ENCODE measurements around the gene NIT1. TPM values are rescaled to one million over a fixed set of nuclear protein-coding genes. Genes with fewer than 3 reads are reported as not detected.
A peak's percentile ranks its signal among the peaks of the same experiment; 100 is the strongest.

Gene NIT1
- total and polyA plus RNA-seq, 2 of the 8 experiments (the other 6 are each of a cell fraction or from before 2014, with no cell fraction given) = 33.0 to 40.4 TPM

GRCh38 chr1:161132410-161133219 lies 14.7 kb downstream of the NIT1 start, which contains the start of gene DEDD:
DEDD (minus strand) TSS chr1:161132667; CDS start chr1:161124462, 8,205 bp downstream.
- Histone ChIP-seq H3K79me2 (ENCODE audit: control insufficient read depth in 1 of 2, insufficient read depth in 2 of 2, low read length in 2 of 2) (peaks cover 0 to 49% of the 10 kb centered on the region in 2 experiments; a peak in 3 of 4 replicates), H3K4ac (replicated peaks; ENCODE audit: insufficient read length, low read depth, low read length) (peak within 1 kb of the TSS; percentile 58), H3K27me3 (replicated peaks in 1 of 4; ENCODE audit: control insufficient read depth in 3 of 4, extremely low read depth in 1 of 4, insufficient read depth in 3 of 4, low read length in 3 of 4) (no peaks in the 10 kb centered on the region), H3K79me1 (ENCODE audit: low read depth, low read length) (peaks cover 9% of the 10 kb centered on the region), H2BK12ac (ENCODE audit: low read depth, low read length) (peak within 1 kb of the TSS; percentile 91; the same call in 1 of the 2 replicates), H2BK5ac (ENCODE audit: low read depth, low read length) (peak within 1 kb of the TSS; percentile 88), H3K4me2 (ENCODE audit: insufficient read depth in 1 of 2, low read depth in 2 of 2, low read length in 2 of 2) (peak within 1 kb of the TSS; percentile 78), H2BK120ac (replicated peaks; ENCODE audit: low read depth, low read length) (no peak within 1 kb of the TSS), H2BK15ac (ENCODE audit: low read length) (0 out of 2 replicates have a peak within 1 kb of the TSS, but pooled peaks have one; percentile 81), H2AFZ (ENCODE audit: low read length) (peak within 1 kb of the TSS; percentile 51; the same call in 1 of the 2 replicates), H3K23ac (ENCODE audit: insufficient read length) (no peak within 1 kb of the TSS), H2BK20ac (ENCODE audit: low read length) (no peak within 1 kb of the TSS), H3K9me3 (ENCODE audit: insufficient read depth in 2 of 2, low read depth in 1 of 2, low read length in 1 of 2) (no peaks in the 10 kb centered on the region), H3K27ac (ENCODE audit: low read depth, low read length) (peak within 1 kb of the TSS; percentile 95), H4K5ac (ENCODE audit: insufficient read length, low read depth, low read length) (peak within 1 kb of the TSS; percentile 79), H3K4me1 (replicated peaks in 1 of 4; ENCODE audit: control insufficient read depth in 3 of 4, insufficient read depth in 4 of 4, low read length in 3 of 4) (no peaks in the 10 kb centered on the region; a peak in 1 of 7 replicates), H3K4me3 (ENCODE audit: extremely low read depth in 1 of 4, insufficient read depth in 2 of 4, low read depth in 3 of 4, low read length in 4 of 4) (peak within 1 kb of the TSS; percentile 71 to 97 (median 84)), H3K23me2 (ENCODE audit: low read depth, low read length) (peaks cover 9% of the 10 kb centered on the region), H4K91ac (replicated peaks; ENCODE audit: insufficient read length, low read length) (peak within 1 kb of the TSS; percentile 61), H3K18ac (ENCODE audit: extremely low read depth, low read length) (peak within 1 kb of the TSS; percentile 55), H3K36me3 (ENCODE audit: control insufficient read depth in 2 of 4, insufficient read depth in 4 of 4, low read length in 3 of 4) (peaks cover 0 to 20% (median 5%) of the 10 kb centered on the region in 4 experiments; a peak in 4 of 8 replicates), H4K8ac (ENCODE audit: extremely low read depth, insufficient read depth, low read length) (peak within 1 kb of the TSS; percentile 95), H3K9ac (replicated peaks in 1 of 4; ENCODE audit: extremely low read depth in 1 of 4, low read depth in 3 of 4, low read length in 3 of 4) (peak within 1 kb of the TSS; percentile 75 to 95 (median 84)), H2AK5ac (ENCODE audit: low read depth, low read length) (no peak within 1 kb of the TSS), H4K20me1 (replicated peaks in 1 of 2; ENCODE audit: control insufficient read depth in 1 of 2, insufficient read depth in 2 of 2, low read length in 2 of 2) (peaks cover 2 to 4% of the 10 kb centered on the region in 2 experiments), H3K14ac (ENCODE audit: insufficient read length) (peak within 1 kb of the TSS; percentile 23), H3K56ac (replicated peaks; ENCODE audit: insufficient read length, low read depth, low read length) (peak within 1 kb of the TSS; percentile 43)
- POLR2A ChIA-PET (ENCODE audit: partially characterized antibody) = interaction anchor here (0.6 to 9.6 kb wide), 25 partner anchors 9 to 221 kb away, joined by 3 to 130 read pairs (median 5); partner anchors contain the start of genes ADAMTS4, B4GALT3, F11R and KLHDC9
- CTCF ChIA-PET (ENCODE audit: partially characterized antibody) = interaction anchor here (1.3 to 2.7 kb wide), 4 partner anchors 22 to 34 kb away, joined by 3 to 10 read pairs (median 6); partner anchors contain the start of genes PPOX and UFC1
- DNase-seq (ENCODE audit: low read depth in 1 of 2, low spot score in 2 of 2) = peak; percentile 90 to 96
- no peak for FAIRE-seq
- WGBS, 2 experiments (ENCODE audit: extremely low coverage in 1 of 2, insufficient coverage in 1 of 2, insufficient read length in 1 of 2, insufficient replicate concordance in 2 of 2, low coverage in 1 of 2, low lambda C conversion rate in 2 of 2, missing lambda C conversion rate in 1 of 2) = 2% methylated on average over 49 of the region's 68 CpGs; no CpG with 5 or more reads in 1 of the 2 experiments
- TF ChIP-seq POLR2A (IDR thresholded peaks at IDR 0.05; ENCODE audit: control extremely low read depth in 1 of 2, low read depth in 2 of 2, low read length in 2 of 2) (peak; percentile 59 to 71), SP4 (IDR thresholded peaks at IDR 0.05; ENCODE audit: low read length) (no peak; the same call in 1 of the 2 replicates), CREB1 (IDR thresholded peaks at IDR 0.05) (0 out of 2 replicates have a peak, but pooled peaks have one; percentile 33), ZNF274 (IDR thresholded peaks at IDR 0.05; ENCODE audit: borderline replicate concordance, extremely low read depth, low read length) (no peak), HDAC2 (IDR thresholded peaks at IDR 0.05; ENCODE audit: borderline replicate concordance in 1 of 2, low read depth in 2 of 2, low read length in 2 of 2) (peak in 1 of 2 experiments; percentile 25; a peak in 1 of 4 replicates), ASH2L (IDR thresholded peaks at IDR 0.05; ENCODE audit: low read length) (peak; percentile 35), POU5F1 (IDR thresholded peaks at IDR 0.05; ENCODE audit: low read depth, low read length) (no peak), E2F6 (IDR thresholded peaks at IDR 0.05) (no peak), TAF1 (IDR thresholded peaks at IDR 0.05; ENCODE audit: low read depth, low read length) (peak; percentile 76), CTBP2 (IDR thresholded peaks at IDR 0.05; ENCODE audit: borderline replicate concordance, insufficient read depth, insufficient read length, low read length) (peak; percentile 11)

Measured in H1 (cell line).